Activated CD8-positive, alpha-beta memory T cell treated with anti-CD3 and anti-CD28 coated beads, Interleukin-2, amount 50 U/mL, for 1 hour (primary cell): ENCODE measurements around the gene HAPLN3.

ENCODE experiments used
- DNase-seq: peaks from one replicate; pipeline ENCODE4 v3.0.0-alpha.2; 2020; ENCODE audit errors: extremely low read depth

Gene HAPLN3

DNA sequence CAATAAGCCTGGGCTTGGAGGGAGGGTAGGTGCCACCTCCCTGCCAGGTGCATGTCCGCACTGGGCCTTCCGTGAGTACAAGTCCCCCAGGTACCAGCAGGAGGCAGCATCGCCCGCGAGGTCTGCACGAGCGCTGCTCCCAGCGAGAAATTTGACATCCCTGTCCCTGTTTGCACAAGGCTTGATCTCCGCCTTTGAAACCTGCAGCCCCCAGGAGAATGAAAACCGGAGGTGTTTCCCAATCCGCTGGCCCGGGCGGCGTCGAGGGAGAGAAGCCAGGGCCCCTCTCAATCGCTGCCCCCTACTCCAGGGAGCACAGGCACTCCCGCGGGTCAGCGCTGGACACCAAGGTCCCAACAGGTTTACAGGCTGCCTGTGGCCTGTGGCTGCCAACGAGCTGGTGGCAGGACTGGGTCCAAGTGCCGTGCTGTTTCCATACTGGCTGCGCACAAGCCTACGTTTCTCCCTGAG is 961 bp downstream of the HAPLN3 start:
- DNase-seq = peak; percentile 64

DNA sequence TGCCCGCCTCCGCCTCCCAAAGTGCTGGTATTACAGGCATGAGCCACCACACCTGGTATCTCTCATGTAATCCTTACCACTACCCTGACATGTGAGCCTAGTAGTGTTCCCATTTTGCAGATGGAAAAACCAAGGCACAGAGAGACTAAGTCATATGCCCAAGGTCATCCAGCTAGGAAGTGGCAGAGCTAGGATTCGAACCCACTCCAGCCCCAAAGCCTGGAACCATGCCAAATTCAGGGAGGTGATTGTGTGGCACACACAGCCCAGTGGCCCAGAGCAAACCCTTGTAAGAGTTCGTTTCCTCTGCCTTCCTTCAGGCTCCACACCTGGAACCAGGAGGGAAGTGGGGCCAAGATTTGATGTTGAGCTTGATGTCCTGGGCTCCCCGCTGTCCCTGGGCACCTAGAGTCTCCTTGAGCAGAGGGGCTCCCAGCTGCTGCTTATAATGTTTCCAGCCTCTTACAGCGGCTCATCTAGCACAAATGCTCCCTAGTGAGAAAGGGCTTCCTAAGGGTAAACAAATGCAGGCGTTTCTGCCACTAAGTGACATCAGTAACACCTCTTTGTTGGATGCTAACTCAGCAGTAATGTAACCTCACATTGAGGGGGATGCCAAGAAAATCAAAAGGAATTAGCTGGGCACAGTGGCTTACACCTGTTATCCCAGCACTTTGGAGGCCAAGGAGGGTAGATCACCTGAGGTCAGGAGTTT is 3.6 kb downstream of the HAPLN3 start:
- no peak for DNase-seq

DNA sequence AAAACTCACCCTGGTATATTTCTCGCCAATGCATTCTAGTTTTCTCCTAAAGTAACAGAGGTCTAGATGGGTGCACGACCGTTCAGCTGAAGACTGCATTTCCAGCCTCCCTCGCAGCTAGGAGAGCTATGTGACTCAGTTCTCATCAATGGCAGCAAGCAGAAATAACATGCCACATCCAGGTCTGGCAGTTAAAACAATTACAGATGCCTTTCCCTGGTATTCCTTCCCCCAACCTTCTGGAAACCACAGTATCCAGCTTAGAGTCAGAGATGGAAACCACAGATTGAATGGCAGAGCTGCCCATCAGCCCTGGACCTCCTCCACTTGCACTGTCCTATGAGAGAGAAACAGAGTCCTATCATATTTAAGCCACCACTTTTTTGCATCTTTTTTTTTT is 4.8 kb downstream of the HAPLN3 start:
- no peak for DNase-seq

GRCh38 chr15:88888719-88889118 is 6.6 kb downstream of the HAPLN3 start:
- no peak for DNase-seq

- DNase-seq = no peak
Measured at GRCh38 chr15:88887068-88887580, 8.2 kb downstream of the HAPLN3 start.

GRCh38 chr15:88882785-88883184 is 12.6 kb downstream of the HAPLN3 start:
- DNase-seq = no peak

GRCh38 chr15:88881775-88882174 is 13.6 kb downstream of the HAPLN3 start:
- no peak for DNase-seq

- no peak for DNase-seq
Measured at GRCh38 chr15:88880944-88881740, 14.2 kb downstream of the HAPLN3 start.

- DNase-seq = no peak
Measured at GRCh38 chr15:88878720-88879184, 16.6 kb downstream of the HAPLN3 start.

GRCh38 chr15:88877906-88878305 is 17.4 kb downstream of the HAPLN3 start:
- no peak for DNase-seq

GRCh38 chr15:88877415-88877814 is 17.9 kb downstream of the HAPLN3 start:
- DNase-seq = no peak

GRCh38 chr15:88876573-88876972 is 18.8 kb downstream of the HAPLN3 start:
- DNase-seq = no peak

GRCh38 chr15:88874684-88875083 is 20.7 kb downstream of the HAPLN3 start:
- DNase-seq = no peak

DNA sequence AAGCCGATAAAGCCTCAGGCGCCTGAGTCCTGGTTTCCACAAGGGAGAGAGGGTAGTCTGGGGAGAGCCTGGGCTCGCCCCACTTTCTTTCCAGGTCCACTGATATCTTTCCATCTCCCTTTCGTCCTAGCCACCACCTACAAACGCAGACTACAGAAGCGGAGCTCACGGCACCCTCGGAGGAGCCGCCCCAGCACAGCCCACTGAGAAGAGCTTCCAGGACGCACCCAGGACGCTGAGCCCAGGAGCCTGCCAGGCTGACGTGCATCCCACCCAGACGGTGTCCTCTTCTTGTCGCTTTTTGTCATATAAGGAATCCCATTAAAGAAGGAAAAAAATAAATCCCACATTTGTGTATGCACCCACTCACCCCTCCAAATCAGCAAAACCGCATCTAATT is 21.1 kb downstream of the HAPLN3 start:
- no peak for DNase-seq

DNA sequence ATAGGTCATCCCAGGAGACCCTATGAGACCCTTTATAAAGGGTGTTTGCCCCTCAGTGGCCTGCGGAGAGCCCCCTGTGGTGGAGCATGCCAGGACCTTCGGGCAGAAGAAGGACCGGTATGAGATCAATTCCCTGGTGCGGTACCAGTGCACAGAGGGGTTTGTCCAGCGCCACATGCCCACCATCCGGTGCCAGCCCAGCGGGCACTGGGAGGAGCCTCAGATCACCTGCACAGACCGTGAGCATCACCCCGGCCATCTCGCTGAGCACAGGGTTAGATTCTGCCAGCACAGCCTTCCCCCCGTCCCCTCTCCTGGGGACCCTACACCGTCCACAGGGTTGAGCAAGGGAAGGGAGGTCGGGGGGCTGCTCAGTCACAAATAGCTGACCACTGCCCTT is 21.6 kb downstream of the HAPLN3 start:
- no peak for DNase-seq

DNA sequence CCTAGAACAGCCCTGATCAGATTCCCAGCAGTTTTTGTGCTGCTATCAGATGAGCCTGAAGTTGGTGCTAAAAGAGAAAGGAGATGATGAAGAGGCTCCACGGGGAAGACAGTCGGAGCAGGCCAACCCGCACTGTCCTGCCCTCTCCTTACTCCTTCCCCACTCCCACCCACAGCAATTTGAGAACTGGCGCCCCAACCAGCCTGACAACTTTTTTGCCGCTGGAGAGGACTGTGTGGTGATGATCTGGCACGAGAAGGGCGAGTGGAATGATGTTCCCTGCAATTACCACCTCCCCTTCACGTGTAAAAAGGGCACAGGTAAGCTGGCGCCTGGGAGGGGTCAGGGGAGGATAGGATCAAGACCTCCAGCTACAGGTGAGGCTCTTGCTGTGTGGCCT is 22.6 kb downstream of the HAPLN3 start:
- DNase-seq = no peak

- DNase-seq = no peak
Measured at GRCh38 chr15:88872106-88872505, 23.2 kb downstream of the HAPLN3 start.

DNA sequence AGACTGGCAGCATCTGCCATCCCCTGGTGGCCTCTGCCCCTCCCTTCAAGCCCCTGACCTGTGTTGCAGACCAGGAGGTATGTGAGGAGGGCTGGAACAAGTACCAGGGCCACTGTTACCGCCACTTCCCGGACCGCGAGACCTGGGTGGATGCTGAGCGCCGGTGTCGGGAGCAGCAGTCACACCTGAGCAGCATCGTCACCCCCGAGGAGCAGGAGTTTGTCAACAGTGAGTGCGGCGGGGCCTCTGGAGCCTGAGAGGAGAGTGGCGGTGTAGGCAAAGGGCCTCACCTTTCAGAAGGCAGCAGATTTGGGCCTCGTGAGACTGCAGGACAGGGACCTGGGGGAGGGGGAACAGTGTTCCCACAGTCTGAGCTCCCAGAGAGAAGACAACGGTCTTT is 24.0 kb downstream of the HAPLN3 start:
- DNase-seq = no peak

DNA sequence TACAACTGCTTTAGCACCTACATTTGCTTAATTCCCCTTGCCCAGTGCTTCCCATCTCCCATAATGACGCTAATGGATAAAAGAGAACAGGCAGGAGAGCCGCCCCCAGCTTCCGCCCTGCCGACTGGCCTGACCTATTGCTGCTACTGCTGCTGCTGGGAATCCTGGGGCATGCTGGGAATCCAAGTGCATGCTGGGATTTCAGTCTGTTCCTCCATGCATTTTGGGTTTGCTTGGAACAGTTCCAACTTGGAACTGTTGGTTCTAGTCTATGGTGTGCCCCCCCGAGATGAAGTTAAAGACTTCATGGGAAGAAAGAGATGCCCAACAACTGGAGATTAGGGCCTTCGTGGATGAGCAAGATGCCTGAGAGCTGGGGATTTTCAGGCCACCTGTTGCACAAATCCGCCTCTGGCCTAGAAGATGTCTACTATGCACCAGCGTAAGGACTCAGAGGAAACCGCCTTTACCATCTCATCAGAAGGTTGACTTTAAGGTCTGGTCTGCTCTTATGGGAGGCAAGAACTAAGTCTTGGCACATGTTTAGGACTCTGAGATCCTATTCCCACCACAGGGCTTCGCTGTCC is 29.0 kb downstream of the HAPLN3 start:
- DNase-seq = no peak

GRCh38 chr15:88865498-88866099 is 29.7 kb downstream of the HAPLN3 start:
- no peak for DNase-seq

DNA sequence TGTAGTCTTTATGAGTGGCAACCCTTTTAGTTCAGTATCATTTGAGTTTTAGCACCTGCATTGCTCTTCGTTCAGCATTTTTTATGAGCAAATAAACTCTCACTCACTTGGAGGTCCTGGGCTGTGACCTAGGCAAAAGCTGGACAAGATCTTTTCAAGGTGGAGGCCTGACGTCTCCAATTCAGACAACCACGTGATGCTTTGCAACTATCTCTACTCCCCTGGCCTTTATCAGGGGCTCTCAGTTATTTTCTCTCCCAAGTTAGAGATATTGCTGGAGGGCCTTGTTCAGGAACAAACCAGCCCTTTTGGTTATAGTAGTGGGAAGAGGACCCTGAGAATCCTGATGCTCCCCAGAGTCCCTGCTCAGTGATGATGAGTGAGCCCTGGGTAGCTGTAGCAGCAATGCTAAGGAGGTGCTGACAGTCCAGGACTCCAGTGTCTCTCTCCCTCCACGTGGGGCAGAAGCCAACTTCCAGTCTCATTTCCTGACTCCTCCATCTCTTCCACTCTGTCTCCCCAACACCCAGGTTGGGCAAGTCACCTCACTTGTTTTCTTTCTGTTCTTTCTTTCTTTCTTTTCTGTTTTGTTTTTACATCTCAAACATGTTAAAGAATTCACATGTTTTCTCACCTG is 30.4 kb downstream of the HAPLN3 start:
- no peak for DNase-seq

DNA sequence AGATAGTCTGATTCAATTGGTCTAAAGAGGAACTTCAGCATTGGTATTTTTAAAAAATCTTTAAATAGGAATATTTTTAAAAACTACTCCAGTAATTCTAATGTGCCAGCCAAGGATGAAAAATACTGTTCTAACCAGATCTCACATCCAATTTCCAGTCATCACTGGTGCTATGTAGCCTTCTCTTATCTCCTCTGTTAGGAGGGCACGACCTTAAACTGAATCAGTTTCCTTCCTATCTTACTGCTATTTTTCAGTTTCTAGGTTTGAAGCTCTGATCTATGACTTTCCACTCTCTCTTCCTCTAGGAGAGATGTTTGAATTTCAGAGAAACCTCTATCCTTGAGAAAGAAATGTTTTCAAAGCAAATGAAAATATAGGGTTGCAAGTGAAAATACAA is 31.9 kb downstream of the HAPLN3 start:
- no peak for DNase-seq
